ENCODE measurements around the gene IGSF21. TPM values are rescaled to one million over a fixed set of nuclear protein-coding genes. Genes with fewer than 3 reads are reported as not detected.

Gene IGSF21
- total RNA-seq, 1 experiment from 2014 or later = 30.5 TPM

- TF ChIP-seq ZNF138 (CRISPR knock-in tag; conservative IDR thresholded peaks at IDR 0.05) = no peak
- no peak for TF ChIP-seq CTCF (IDR thresholded peaks at IDR 0.05)
- TF ChIP-seq ESRRA (CRISPR knock-in tag; IDR thresholded peaks at IDR 0.05; ENCODE audit: borderline replicate concordance) = no peak
- no peak for TF ChIP-seq ZNF671 (CRISPR knock-in tag; IDR thresholded peaks at IDR 0.05)
- TF ChIP-seq JAZF1 (CRISPR knock-in tag; IDR thresholded peaks at IDR 0.05) = no peak
- TF ChIP-seq OVOL2 (CRISPR knock-in tag; IDR thresholded peaks at IDR 0.05; ENCODE audit: borderline replicate concordance) = no peak
- TF ChIP-seq FOXJ3 (CRISPR knock-in tag; IDR thresholded peaks at IDR 0.05; ENCODE audit: borderline replicate concordance) = no peak
- TF ChIP-seq AFF4 (CRISPR knock-in tag; IDR thresholded peaks at IDR 0.05; ENCODE audit: borderline replicate concordance) = no peak
- TF ChIP-seq FOXK1 (CRISPR knock-in tag; IDR thresholded peaks at IDR 0.05) = no peak
Measured at GRCh38 chr1:18271336-18271735, 163.7 kb downstream of the IGSF21 start (continued).

DNA sequence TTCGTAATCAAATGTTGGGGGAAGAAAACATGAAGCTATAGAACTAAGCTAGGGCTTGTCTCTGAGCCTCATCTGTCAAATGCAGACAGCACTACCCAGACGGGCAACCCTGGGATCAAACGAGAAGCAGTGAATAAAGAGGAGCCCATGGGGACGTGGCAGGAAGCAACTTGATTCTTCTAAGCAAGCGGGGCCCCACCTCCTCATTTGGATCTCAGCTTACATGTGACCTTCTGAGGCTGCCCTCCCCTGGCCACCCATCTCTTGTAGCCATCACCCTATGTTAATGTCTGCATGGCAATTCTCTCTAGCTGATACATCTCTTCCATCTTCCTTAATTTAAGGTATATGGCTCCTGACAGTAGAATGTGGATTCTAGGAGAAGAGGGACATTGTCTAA, 171.3 kb downstream of the IGSF21 start:
- no peak overlapping the region for H3K4me3 Mint-ChIP-seq
- H3K27ac Mint-ChIP-seq = peak overlapping the region; percentile 86
- DNase-seq (ENCODE audit: low spot score) = peak; percentile 30
- ChIA-PET CTCF (interaction anchor here (1.0 to 3.0 kb wide), 3 partner anchors 10 to 44 kb away, joined by 3 to 13 read pairs (median 9); no protein-coding TSS in a partner anchor), POLR2A (no interaction called here)
- H3K36me3 Mint-ChIP-seq = no peaks in the 10 kb centered on the region
- ATAC-seq = peak; percentile 71
- H3K27me3 Mint-ChIP-seq (ENCODE audit: low read depth) = no peaks in the 10 kb centered on the region
- no peak for TF ChIP-seq ZBTB21 (CRISPR knock-in tag; IDR thresholded peaks at IDR 0.05; ENCODE audit: borderline replicate concordance)
- no peak for TF ChIP-seq ZBTB43 (CRISPR knock-in tag; IDR thresholded peaks at IDR 0.05)
- no peak for TF ChIP-seq ZNF396 (CRISPR knock-in tag; IDR thresholded peaks at IDR 0.05; ENCODE audit: borderline replicate concordance)
- TF ChIP-seq SMAD3 (CRISPR knock-in tag; IDR thresholded peaks at IDR 0.05; ENCODE audit: borderline replicate concordance) = no peak
- TF ChIP-seq OVOL2 (CRISPR knock-in tag; IDR thresholded peaks at IDR 0.05; ENCODE audit: borderline replicate concordance) = no peak
- no peak for TF ChIP-seq ELF4 (CRISPR knock-in tag; IDR thresholded peaks at IDR 0.05; ENCODE audit: low read depth)
- TF ChIP-seq, protein P1, sequence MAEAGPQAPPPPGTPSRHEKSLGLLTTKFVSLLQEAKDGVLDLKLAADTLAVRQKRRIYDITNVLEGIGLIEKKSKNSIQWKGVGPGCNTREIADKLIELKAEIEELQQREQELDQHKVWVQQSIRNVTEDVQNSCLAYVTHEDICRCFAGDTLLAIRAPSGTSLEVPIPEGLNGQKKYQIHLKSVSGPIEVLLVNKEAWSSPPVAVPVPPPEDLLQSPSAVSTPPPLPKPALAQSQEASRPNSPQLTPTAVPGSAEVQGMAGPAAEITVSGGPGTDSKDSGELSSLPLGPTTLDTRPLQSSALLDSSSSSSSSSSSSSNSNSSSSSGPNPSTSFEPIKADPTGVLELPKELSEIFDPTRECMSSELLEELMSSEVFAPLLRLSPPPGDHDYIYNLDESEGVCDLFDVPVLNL (CRISPR knock-in tag; IDR thresholded peaks at IDR 0.05; ENCODE audit: borderline replicate concordance, low read depth) = no peak
- no peak for TF ChIP-seq HMGA2 (CRISPR knock-in tag; IDR thresholded peaks at IDR 0.05)
- no peak for TF ChIP-seq E2F5 (CRISPR knock-in tag; IDR thresholded peaks at IDR 0.05)
- H3K9me3 Mint-ChIP-seq = no peaks in the 10 kb centered on the region
- peaks cover 68% of the 10 kb centered on the region for H3K4me1 Mint-ChIP-seq

All from WTC11 (cell line).